Left lung (tissue), 10 donors: ENCODE data around the gene CDCA4. TPM values are rescaled to one million over a fixed set of nuclear protein-coding genes. Genes with fewer than 3 reads are reported as not detected.
A peak's percentile ranks its signal among the peaks of the same experiment; 100 is the strongest.

Experiments
- ATAC-seq: fragments of 200-7000 bp; cut with Tn5 transposase; one replicate; pipeline ENCODE4 v1.9.1; 2020; ENCODE audit warnings: moderate library complexity
- DNase-seq, 4 donors: peaks; one replicate each; pipeline ENCODE4 v3.0.0-alpha.2; 2013 to 2020
- H3K27ac ChIP-seq, 2 donors: fragments of 200-600 bp; sonication (generic) in 1 of 2; one replicate each; pipeline versions ENCODE4 v1.5.0 to v1.8.0; 2020 to 2021
- H3K27me3 ChIP-seq, 2 donors: fragments of 200-600 bp; sonication (generic) in 1 of 2; one replicate each; pipeline versions ENCODE4 v1.5.0 to v1.8.0; 2020 to 2021
- H3K36me3 ChIP-seq, 2 donors: fragments of 200-600 bp; sonication (generic) in 1 of 2; one replicate each; pipeline versions ENCODE4 v1.5.0 to v1.8.0; 2020 to 2021
- H3K4me1 ChIP-seq, 2 donors: fragments of 200-600 bp; one replicate each; pipeline ENCODE4 v1.8.0; 2021
- H3K4me3 ChIP-seq, 2 donors: fragments of 200-600 bp; sonication (generic) in 1 of 2; one replicate each; pipeline versions ENCODE4 v1.5.0 to v1.8.0; 2020 to 2021; ENCODE audit warnings: mild to moderate bottlenecking in 1 of 2
- H3K9me3 ChIP-seq, 2 donors: fragments of 200-600 bp; sonication (generic) in 1 of 2; one replicate each; pipeline versions ENCODE4 v1.5.0 to v1.8.0; 2020 to 2021
- CTCF ChIP-seq, 2 donors: fragments of 200-600 bp; sonication (generic) in 1 of 2; IDR thresholded peaks; one replicate each; pipeline versions ENCODE4 v1.5.0 to v1.8.0; 2021; ENCODE audit warnings: antibody characterized with exemption in 2 of 2
- intact Hi-C, 2 donors: fragments of 100-400 bp; cut with DNase I; formaldehyde crosslinking; loops; one replicate each; pipeline versions ENCODE4 v1.11.2 to v1.14.2; 2022
- polyA plus RNA-seq, 6 donors: library from polyadenylated mRNA; unstranded; fragments of 120-200 nt; gene quantifications; one replicate each; pipeline ENCODE4 v1.2.1, GENCODE V29; 2013; ENCODE audit not compliant: insufficient read length in 6 of 6
- total RNA-seq, 2 donors: library from RNA; stranded (reverse); fragmentation: NEBNext Ultra II Directional; extraction: Animal tissue kit (Norgen Biotek cat#: 25700); gene quantifications; one replicate each; pipeline ENCODE4 v1.2.1, GENCODE V29; 2021
- donor health status: DM: no; HTN: yes; CAD: no.
- donor health status: DM: no; HTN: no; CAD: no.

Gene CDCA4
- total and polyA plus RNA-seq, 8 donors: 9.4 to 30.6 (median 20.5) TPM

GRCh38 chr14:105062048-105062433 lies 41.2 kb upstream of the CDCA4 start:
- ATAC-seq (no peak), DNase-seq (peak in 1 of 4 donors; percentile 62)
- peak overlapping the region; percentile 76 to 83 for H3K27ac ChIP-seq
- peaks cover 17 to 84% of the 10 kb centered on the region in 2 donors for H3K4me1 ChIP-seq
- peak overlapping the region in 1 of 2 donors; percentile 34 for H3K4me3 ChIP-seq
- intact Hi-C loops: no loop called here
- peaks cover 0 to 2% of the 10 kb centered on the region in 2 donors for H3K36me3 ChIP-seq
- H3K27me3 ChIP-seq: peaks cover 0 to 3% of the 10 kb centered on the region in 2 donors
- no peaks in the 10 kb centered on the region for H3K9me3 ChIP-seq
- no peak for TF ChIP-seq CTCF (IDR thresholded peaks at IDR 0.05)

GRCh38 chr14:105061428-105062047 lies 40.7 kb upstream of the CDCA4 start:
- Histone ChIP-seq H3K4me3 (peak overlapping the region in 1 of 2 donors; percentile 34), H3K27ac (peak overlapping the region; percentile 76 to 83), H3K9me3 (no peaks in the 10 kb centered on the region), H3K27me3 (peaks cover 0 to 3% of the 10 kb centered on the region in 2 donors), H3K36me3 (peaks cover 0 to 7% of the 10 kb centered on the region in 2 donors), H3K4me1 (peaks cover 17 to 79% of the 10 kb centered on the region in 2 donors)
- intact Hi-C loops: no loop called here
- peak; percentile 5 for ATAC-seq
- TF ChIP-seq CTCF (IDR thresholded peaks at IDR 0.05): no peak
- DNase-seq: peak in 2 of 4 donors; percentile 32 to 90

- peaks cover 0 to 3% of the 10 kb centered on the region in 2 donors for H3K27me3 ChIP-seq
- intact Hi-C loops: no loop called here
- DNase-seq (peak in 2 of 4 donors; percentile 69 to 93), ATAC-seq (peak; percentile 8)
- H3K4me1 ChIP-seq: peaks cover 17 to 73% of the 10 kb centered on the region in 2 donors
- H3K9me3 ChIP-seq: no peaks in the 10 kb centered on the region
- TF ChIP-seq CTCF (IDR thresholded peaks at IDR 0.05): no peak
- peak overlapping the region in 1 of 2 donors; percentile 34 for H3K4me3 ChIP-seq
- peak overlapping the region; percentile 76 to 83 for H3K27ac ChIP-seq
- peaks cover 0 to 13% of the 10 kb centered on the region in 2 donors for H3K36me3 ChIP-seq
These were observed 40.0 kb upstream of the CDCA4 start for GRCh38 chr14:105060751-105061427.

- intact Hi-C loops: no loop called here
- TF ChIP-seq CTCF (IDR thresholded peaks at IDR 0.05): no peak
- H3K27me3 ChIP-seq: peaks cover 0 to 3% of the 10 kb centered on the region in 2 donors
- peaks cover 0 to 22% of the 10 kb centered on the region in 2 donors for H3K36me3 ChIP-seq
- H3K27ac ChIP-seq: peak overlapping the region in 1 of 2 donors; percentile 83
- DNase-seq (peak in 1 of 4 donors; percentile 68), ATAC-seq (no peak)
- peak overlapping the region in 1 of 2 donors; percentile 34 for H3K4me3 ChIP-seq
- H3K9me3 ChIP-seq: no peaks in the 10 kb centered on the region
- peaks cover 17 to 66% of the 10 kb centered on the region in 2 donors for H3K4me1 ChIP-seq
These were observed 39.2 kb upstream of the CDCA4 start for GRCh38 chr14:105059925-105060565.
